Astrocyte of the spinal cord (primary cell): ENCODE results near the gene LATS2.
A peak's percentile ranks its signal among the peaks of the same experiment; 100 is the strongest.

ENCODE experiments used
- DNase-seq: peaks from one replicate; pipeline ENCODE4 v3.0.0; 2011; ENCODE audit warnings: low read depth, low spot score
- H3K4me3 ChIP-seq: 2 replicates; pipeline ENCODE4 v1.5.1; 2011; ENCODE audit warnings: low read depth, mild to moderate bottlenecking, low read length, moderate library complexity
- in situ Hi-C: cut with HindIII; loops from 2 replicates; pipeline ENCODE4 v1.10.0; 2017; ENCODE audit warnings: low sequenced_read_pairs
- TF ChIP-seq, protein P1 (sequence below): IDR thresholded peaks from 2 replicates; pipeline ENCODE4 v1.5.1; 2012; ENCODE audit warnings: low read depth, mild to moderate bottlenecking, low read length, inconsistent platforms

Gene LATS2

DNA sequence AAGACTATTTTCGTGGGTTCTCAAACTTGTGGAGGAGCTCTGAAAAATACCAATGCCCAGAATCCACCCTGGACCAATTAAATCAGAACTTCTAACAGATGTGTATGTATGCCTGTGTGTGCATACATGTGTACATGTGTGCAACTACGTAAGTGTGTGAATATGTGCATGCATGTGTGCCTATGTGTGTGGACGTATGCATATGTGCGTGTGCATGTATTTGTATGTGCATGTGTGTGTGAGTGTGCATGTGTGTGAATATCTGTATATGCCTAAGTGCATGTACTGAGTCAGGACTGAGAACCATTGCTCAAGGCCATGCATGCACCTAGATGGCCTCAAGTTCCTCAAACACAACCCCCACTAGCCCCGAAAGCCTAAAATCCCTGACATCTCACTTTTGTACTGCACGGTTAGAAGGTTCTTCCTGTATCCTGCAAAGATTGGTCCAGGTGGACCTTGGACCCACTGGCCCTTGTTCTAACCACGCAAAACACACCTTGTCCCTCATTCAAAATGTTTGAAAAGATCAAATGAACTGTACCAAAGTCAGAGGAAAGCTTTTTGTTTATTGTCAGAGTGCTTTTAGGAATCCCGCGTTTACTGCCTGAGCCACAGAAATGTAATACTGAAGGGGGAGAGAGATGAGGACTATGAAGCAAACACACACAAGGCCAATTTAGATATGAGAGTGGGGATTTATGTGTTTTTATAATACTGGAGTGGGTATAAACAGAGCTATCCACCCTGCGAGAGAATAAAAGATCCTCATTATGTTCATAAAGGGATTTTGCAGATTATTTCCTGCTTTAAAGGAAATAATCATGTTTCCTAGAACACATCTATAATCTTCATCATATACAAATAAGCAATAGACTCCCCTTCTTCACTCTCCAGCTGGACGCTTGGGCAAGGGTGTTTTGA, 39.1 kb downstream of the LATS2 start:
- in situ Hi-C loops, result no loop called here

DNA sequence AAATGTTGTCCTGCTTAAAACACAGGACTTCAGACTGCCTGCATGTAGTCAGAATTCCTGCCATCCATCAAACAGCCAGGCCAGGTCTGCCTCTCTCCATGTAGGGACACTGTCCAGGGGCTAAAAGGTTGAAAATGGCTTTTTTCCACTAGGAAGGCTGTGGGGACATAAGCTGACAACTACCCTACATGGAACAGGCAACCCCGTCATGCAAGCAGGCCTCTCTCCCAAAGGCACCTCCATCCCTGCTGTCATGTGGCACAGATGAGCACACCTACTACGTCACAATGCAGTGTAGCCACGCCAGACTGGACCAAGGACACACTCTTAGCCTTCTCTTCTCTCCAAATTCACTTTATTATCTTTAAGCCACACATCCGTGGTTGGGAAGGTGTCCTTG, 40.8 kb downstream of the LATS2 start:
- no peak overlapping the region for H3K4me3 ChIP-seq
- in situ Hi-C loops, result no loop called here
- no peak for DNase-seq
- TF ChIP-seq, protein P1, sequence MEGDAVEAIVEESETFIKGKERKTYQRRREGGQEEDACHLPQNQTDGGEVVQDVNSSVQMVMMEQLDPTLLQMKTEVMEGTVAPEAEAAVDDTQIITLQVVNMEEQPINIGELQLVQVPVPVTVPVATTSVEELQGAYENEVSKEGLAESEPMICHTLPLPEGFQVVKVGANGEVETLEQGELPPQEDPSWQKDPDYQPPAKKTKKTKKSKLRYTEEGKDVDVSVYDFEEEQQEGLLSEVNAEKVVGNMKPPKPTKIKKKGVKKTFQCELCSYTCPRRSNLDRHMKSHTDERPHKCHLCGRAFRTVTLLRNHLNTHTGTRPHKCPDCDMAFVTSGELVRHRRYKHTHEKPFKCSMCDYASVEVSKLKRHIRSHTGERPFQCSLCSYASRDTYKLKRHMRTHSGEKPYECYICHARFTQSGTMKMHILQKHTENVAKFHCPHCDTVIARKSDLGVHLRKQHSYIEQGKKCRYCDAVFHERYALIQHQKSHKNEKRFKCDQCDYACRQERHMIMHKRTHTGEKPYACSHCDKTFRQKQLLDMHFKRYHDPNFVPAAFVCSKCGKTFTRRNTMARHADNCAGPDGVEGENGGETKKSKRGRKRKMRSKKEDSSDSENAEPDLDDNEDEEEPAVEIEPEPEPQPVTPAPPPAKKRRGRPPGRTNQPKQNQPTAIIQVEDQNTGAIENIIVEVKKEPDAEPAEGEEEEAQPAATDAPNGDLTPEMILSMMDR, result no peak

More for the DNA sequence above, 39.1 kb downstream of the LATS2 start:
- TF ChIP-seq, protein P1, result no peak
- H3K4me3 ChIP-seq, result no peak overlapping the region
- DNase-seq, result no peak

DNA sequence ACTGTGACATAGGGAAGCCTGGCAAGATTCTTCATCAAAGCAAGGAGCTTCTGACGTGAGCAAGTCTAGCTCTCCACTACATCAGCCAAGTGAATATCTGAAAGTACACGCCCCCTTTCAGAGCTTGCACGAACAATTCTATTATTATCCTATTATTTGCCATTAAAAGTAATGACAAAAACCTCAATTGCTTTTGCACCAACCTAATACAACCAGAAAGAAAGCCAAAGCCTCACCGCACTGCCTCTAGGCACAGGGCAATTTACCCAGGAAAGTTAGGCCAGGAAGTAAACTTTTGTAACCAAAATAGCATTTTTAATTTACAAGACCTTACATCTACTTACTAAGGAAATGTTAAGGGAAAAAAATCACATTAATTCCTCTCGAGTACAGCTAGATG, 41.2 kb downstream of the LATS2 start:
- no peak for DNase-seq
- no peak overlapping the region for H3K4me3 ChIP-seq
- TF ChIP-seq, protein P1, result no peak
- in situ Hi-C loops, result no loop called here

DNA sequence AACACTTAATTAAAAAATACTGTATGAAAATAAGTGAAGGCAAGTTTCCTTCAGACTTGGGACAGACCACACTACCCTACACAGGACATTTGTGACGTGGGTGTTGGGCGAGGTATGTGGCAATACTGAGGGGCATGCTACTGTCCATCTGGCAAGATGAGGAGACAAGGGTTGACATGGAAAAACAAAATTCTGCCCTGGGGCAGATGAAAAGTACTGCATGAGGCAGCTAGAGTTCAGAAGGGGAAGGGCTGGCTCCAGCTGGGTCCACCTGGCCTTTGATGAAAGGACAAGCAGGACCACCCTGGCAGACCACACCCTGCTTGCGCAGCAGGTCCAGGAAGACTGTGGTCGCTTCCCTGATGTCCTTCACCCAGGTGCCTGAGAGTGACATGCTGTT, 43.2 kb downstream of the LATS2 start:
- no peak for DNase-seq
- H3K4me3 ChIP-seq, result no peak overlapping the region
- TF ChIP-seq, protein P1, result no peak
- in situ Hi-C loops, result no loop called here

DNA sequence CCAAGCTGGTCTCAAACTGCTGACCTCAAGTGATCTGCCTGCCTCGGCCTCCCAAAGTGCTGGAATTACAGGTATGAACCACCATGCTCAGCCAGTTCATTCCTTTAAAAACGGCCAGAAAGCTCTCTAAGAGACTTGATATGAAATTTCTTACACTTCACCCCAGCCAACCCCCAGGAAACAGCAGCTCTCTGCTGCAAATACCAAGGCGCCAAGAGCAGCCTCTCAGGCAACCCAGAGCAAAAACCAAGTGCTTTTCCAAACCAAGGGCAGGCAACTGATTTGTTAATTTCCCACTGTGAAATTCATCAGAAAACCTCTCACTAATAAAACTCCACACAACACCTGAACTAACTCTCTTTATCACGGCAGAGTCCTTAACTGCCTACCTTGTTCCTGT, 44.9 kb downstream of the LATS2 start:
- H3K4me3 ChIP-seq, result no peak overlapping the region
- TF ChIP-seq, protein P1, result no peak
- no peak for DNase-seq
- in situ Hi-C loops, result no loop called here

DNA sequence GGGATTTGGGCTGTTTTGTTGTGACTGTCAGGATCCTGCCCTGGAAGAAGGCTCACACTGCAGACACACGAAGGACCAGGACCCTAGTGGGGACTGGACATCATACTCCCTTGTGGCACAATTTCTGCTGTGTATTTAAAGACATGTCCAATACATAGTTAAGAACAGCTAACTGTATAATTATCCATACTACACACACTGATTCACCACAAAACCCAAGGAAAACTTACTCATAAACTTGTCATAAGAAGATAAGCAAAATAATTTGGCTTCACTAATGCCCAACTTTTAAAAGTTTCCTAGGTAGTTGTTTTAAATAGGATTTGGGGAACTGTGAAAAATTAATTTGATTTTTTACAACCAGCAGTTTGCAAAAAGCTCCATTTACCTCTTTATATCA, 46.1 kb downstream of the LATS2 start:
- DNase-seq, result peak; percentile 33
- no peak overlapping the region for H3K4me3 ChIP-seq

More for the DNA sequence above, 46.1 kb downstream of the LATS2 start:
- TF ChIP-seq, protein P1, result no peak
- in situ Hi-C loops, result no loop called here
